NCI-H1930 (cell line): ENCODE results near the gene ATP8B4.

ENCODE experiments used
- DNase-seq, 2 experiments: peaks; one replicate each; lab custom pipeline; 2025; lab: John Stamatoyannopoulos, UW

ATP8B4 gene

DNA sequence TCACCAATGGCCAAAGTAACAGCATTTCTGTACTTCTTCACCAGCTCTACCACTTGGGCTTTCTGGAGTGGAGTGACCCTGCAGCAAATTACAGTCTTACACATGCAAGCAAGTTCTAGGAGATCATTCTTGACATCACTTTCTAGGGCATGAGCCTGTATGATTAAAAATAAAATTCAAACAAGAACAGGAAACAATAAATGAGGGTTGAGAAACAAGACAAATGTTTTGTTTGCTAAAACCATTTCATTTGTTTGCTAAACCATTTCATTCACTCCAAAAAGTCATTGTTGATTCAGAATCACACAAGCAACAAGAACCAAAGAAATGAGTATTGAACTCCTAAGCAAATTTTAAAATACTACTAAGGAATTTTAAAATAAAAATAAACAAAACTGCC lies 220.9 kb downstream of the ATP8B4 start:
- no peak for DNase-seq

- DNase-seq: no peak
These were observed 223.4 kb downstream of the ATP8B4 start for GRCh38 chr15:49895347-49896223.

- no peak for DNase-seq
These were observed 228.3 kb downstream of the ATP8B4 start for GRCh38 chr15:49890689-49891088.

DNA sequence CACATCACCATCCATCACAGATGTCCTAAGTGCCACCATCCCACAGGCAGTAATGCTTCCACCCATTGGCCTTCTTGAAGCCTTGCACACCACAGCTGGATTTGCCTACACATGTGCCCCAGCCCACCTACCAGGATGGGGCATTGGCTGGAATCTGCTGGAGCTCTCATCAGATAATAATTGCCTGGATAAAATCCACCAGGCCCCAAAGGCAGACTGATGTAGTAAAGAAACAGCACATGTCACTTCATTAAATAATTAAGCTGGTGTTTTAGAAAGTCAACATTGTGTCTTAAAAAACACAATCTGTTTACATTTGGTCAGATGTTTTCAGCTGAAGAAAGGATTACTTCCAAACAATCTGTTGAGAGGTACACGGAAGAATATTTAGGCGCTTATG lies 229.5 kb downstream of the ATP8B4 start:
- DNase-seq: no peak

DNA sequence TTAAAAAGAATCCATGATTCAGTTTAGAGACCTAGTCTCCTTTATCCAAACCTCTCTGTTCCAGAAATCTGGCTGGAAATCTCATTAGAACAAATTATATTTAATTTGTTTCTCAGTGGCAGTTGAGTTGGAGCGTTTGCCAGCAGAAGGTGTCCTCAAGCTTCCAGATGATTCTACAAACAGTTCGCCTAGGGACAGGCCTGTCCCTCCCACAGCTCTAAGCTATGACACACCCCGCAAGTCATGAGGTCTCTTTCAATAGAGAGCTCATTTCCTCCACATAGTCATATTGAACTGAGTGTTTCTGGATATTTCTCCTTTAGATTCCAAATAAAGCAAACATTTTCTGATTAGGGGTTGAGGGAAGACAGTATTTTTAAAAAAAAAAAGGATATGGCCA lies 230.3 kb downstream of the ATP8B4 start:
- no peak for DNase-seq

GRCh38 chr15:49888323-49888693 lies 230.7 kb downstream of the ATP8B4 start:
- no peak for DNase-seq

DNA sequence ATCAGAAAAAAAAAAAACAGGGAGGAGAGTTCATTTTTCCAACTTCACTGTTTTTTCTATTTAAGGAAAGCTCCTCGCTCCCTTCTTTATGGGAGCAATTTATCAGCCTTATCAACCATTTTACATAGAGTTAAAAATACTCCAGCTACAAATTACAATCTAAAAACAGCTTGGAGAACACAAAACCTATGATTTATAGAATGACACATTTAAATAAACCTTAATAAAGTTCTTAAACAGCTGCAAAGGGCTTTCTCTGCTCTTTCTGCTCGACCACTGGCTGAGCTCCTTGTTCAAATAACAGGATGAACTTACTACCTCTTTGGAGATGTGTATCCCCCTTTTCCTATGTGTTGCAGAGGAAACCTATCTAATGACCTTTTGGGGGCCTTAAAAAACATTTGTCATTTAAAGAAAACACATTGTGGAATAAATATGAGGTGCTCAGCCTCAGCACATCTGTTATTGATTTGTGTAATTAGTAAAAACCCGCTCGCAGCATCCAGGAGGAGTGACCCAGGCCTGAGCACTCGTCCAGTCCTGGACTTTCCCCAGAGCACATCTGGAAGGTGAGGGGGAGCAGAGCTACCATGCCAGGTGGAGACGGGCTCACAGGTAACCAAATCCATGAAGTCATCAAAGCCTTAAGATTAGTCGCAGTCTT lies 231.2 kb downstream of the ATP8B4 start:
- no peak for DNase-seq

GRCh38 chr15:49883121-49883520 lies 235.9 kb downstream of the ATP8B4 start:
- DNase-seq: no peak

DNA sequence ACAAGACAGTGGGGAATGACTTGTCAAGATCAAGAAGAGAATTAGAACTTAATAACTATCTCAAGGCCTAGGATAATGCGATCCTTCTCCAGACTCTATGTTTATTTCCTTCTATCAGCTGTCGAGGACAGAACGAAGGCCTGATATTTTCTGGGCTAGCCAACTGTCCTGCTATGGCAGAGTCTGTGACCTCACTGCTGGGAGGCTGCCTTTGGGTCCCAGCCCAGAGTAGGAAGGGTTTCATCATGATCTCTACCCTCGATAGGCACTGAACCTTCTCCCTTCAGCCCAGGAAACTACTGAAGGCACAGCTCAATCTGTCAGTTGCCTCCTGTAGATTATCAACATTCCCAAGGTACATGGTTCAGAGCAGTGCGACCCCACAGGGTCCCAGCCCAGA lies 237.2 kb downstream of the ATP8B4 start:
- no peak for DNase-seq

DNA sequence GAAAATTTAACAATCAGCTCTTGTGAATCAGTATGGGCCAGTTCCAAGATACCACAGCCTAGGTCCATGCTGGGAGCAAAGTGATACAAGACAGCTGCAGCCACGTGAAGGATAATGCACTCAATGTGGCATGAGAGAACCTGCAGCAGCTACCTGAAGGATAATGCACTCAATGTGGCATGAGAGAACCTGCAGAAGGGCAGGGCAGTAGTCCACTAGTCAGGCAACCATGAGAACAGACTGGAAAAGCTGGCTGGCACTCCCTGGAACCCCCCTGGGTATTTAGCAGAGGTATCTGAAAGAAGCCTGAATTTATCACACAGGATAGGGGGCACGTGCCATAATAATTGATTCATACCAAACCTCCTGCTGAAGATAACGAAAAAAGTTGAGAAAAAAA lies 237.6 kb downstream of the ATP8B4 start:
- no peak for DNase-seq

DNA sequence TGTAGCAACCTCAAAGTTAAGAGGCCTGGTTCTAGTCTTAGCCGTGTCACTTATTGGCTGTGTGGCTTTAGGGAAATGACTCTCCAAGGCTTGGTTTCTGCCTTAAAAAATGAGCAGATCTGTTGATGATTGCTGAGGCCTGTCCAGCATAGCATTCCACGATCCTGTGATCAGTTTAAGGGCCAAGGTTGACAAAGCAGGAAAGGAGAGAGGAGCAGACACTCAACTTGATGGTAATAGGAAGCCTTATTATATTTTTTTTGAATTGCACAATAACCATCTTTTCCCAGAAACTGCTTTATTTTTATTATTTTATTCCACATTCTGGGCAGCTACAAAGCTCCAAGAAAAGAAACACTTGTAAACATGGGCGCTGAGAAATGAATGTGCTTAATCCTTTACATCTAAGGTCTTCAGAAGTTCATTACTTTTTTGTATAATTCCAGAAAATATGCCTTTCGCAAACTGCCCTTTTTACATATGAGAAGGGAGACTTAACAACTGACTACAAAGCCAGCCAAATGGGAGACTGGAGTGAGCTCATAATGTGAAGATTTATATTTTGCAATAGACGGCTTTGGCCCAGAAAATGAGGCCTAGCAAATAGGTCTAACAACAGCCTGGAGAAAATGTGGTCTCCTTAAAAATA lies 241.0 kb downstream of the ATP8B4 start:
- no peak for DNase-seq

- no peak for DNase-seq
These were observed 241.7 kb downstream of the ATP8B4 start for GRCh38 chr15:49877117-49877872.

DNA sequence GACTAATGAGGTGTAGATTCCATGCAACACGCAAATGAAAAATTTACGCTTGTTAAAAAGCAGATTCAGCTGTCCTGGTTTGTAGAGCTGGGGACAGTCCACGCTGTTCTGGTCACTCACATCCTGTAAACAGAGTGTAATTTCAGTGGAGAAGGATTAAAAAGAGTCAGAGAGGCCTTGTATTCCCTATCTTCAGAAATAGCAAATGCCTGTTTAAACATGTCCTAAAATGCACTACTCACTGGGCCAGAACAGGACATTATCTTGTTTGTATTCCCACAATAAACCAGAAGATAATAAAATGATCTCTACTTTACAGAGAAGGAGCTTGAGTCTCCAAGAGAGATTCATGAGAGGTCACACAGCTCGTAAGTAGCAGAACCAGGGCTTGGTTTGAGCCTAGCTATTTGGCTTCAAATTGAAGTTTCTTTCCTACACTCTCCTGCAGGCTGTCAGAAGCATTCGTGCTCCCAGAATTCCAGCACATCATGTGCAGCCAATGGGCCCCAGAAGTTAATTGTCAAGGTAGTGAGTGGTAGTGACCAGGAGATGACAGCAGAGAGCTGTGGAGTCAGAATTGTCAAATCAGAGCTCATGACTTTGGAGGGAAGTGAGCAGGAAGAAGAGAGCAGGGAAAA lies 242.5 kb downstream of the ATP8B4 start:
- no peak for DNase-seq

- no peak for DNase-seq
These were observed 243.6 kb downstream of the ATP8B4 start for GRCh38 chr15:49875392-49875791.

DNA sequence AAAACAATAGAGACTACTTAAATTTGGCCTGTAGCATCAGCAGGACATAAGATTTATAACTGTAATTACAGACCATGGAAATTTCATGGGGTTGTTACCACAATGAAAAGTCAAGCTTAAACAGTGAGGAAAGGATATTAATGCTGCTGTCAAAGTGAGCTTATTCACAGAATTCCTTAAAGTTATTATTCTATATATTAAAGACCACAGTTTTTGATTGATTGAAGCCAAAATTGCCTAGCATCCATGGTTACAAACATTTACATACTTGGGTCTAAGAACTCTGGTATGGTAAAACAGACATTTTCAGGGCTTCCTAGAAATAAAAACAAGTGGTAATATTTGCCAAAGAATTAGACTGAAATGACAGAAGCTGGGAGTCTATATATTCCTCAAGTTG lies 248.6 kb downstream of the ATP8B4 start:
- no peak for DNase-seq

GRCh38 chr15:49868348-49868747 lies 250.7 kb downstream of the ATP8B4 start:
- no peak for DNase-seq

DNA sequence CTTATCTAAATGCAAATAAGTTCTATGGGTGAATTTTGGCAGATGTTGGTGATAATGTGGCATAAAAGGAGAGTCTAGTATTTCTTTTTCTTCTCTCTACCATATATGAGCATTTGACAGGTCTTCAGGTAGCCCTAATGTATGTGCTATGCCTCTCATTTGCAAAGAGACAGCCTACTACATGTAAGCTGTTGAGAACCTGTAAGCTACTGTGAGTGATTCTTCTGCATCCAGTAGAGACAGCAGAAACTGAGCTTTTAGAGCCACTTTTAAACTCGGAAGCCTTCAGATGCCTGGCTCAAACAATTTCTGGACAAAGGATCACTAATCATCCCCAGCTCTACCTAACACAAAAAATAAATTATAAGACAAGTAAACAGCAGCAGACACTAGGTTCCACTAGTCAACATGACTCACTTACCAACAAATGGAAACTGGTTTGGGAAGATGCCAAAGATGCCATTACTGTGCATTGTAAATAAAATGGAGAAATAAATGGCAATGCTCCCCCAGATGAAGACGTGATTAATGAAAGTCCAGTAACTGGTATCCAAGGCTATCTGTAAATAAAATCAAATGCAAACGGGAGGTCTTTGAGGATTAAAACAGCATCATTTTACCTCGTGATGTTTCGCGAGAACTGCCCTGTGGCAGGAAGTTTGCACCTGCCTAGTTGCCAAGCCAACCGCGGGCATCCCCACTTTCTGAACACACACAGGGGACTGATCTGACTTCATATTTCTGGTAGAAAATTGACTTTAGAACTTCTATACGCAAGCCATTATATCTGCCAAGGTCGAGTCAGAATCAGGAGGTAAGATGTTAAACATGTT lies 252.9 kb downstream of the ATP8B4 start:
- no peak for DNase-seq

GRCh38 chr15:49864251-49864650 lies 254.8 kb downstream of the ATP8B4 start:
- DNase-seq: no peak

GRCh38 chr15:49863431-49864224 lies 255.4 kb downstream of the ATP8B4 start:
- no peak for DNase-seq

GRCh38 chr15:49860101-49860500 lies 258.9 kb downstream of the ATP8B4 start:
- no peak for DNase-seq
